ENCODE results near the gene KCNH6.

KCNH6 gene

DNA sequence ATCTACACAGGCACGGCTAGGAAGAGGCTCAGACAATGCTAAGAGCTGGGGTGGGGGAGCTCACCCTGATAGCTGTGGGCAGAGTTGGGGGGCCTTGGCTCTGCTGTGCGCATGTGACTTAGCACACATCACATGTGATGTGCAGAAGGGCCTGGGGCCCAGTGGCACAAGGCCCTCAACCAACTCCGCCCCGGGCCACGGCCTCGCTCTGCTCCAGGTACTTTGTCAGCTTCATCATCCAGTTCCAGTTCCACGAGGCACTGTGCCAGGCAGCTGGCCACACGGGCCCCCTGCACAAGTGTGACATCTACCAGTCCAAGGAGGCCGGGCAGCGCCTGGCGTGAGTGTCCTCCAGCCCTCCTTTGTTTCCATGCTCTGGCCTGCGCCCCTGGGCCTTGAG lies 27.0 kb upstream of the KCNH6 start:
- H3K4ac ChIP-seq (ENCODE audit: low read depth, low read length): no peak overlapping the region
- no peak for DNase-seq
- H3K18ac ChIP-seq (ENCODE audit: low read length): no peak overlapping the region
- H2AK5ac ChIP-seq (ENCODE audit: low read length): no peak overlapping the region
- H3K56ac ChIP-seq (ENCODE audit: low read length): no peak overlapping the region
- H4K5ac ChIP-seq (ENCODE audit: low read length): no peak overlapping the region
- H3K4me2 ChIP-seq (ENCODE audit: low read length): no peak overlapping the region
- H3K27ac ChIP-seq (ENCODE audit: low read depth, low read length): no peak overlapping the region
- H4K8ac ChIP-seq (ENCODE audit: low read depth, low read length): no peak overlapping the region
- no peak overlapping the region for H2BK5ac ChIP-seq (ENCODE audit: low read length)
- no peaks in the 10 kb centered on the region for H3K36me3 ChIP-seq (ENCODE audit: control insufficient read depth, insufficient read depth, low read length)
- H2BK15ac ChIP-seq (replicated peaks; ENCODE audit: low read depth): no peak overlapping the region
- H3K79me2 ChIP-seq (ENCODE audit: control insufficient read depth, insufficient read depth, low read length): no peaks in the 10 kb centered on the region
- H3K79me1 ChIP-seq (ENCODE audit: low read length): no peaks in the 10 kb centered on the region
- no peak overlapping the region for H2BK120ac ChIP-seq (ENCODE audit: low read depth, low read length)
- H3K4me3 ChIP-seq (ENCODE audit: low read length): no peak overlapping the region
- no peak overlapping the region for H3K9ac ChIP-seq (ENCODE audit: low read length)
- H3K27me3 ChIP-seq (ENCODE audit: insufficient read depth, low read length, poor library complexity): no peaks in the 10 kb centered on the region
- WGBS (ENCODE audit: extremely low coverage, insufficient coverage, low lambda C conversion rate): no CpG with 5 or more reads among the region's 12 CpGs
- no peak overlapping the region for H3K23ac ChIP-seq (ENCODE audit: low read length)
- peaks cover 3% of the 10 kb centered on the region for H3K4me1 ChIP-seq (ENCODE audit: control insufficient read depth, low read depth, low read length)

- Histone ChIP-seq H3K18ac (ENCODE audit: low read length) (no peak overlapping the region), H4K5ac (ENCODE audit: low read length) (no peak overlapping the region), H3K4me2 (ENCODE audit: low read length) (no peak overlapping the region), H3K9ac (ENCODE audit: low read length) (no peak overlapping the region), H3K56ac (ENCODE audit: low read length) (peak overlapping the region; percentile 6), H3K23ac (ENCODE audit: low read length) (no peak overlapping the region), H2BK15ac (replicated peaks; ENCODE audit: low read depth) (no peak overlapping the region), H3K4me1 (ENCODE audit: control insufficient read depth, low read depth, low read length) (peaks cover 3% of the 10 kb centered on the region), H3K36me3 (ENCODE audit: control insufficient read depth, insufficient read depth, low read length) (no peaks in the 10 kb centered on the region), H3K4ac (ENCODE audit: low read depth, low read length) (no peak overlapping the region), H2BK120ac (ENCODE audit: low read depth, low read length) (no peak overlapping the region), H4K8ac (ENCODE audit: low read depth, low read length) (no peak overlapping the region), H3K79me2 (ENCODE audit: control insufficient read depth, insufficient read depth, low read length) (no peaks in the 10 kb centered on the region), H3K27ac (ENCODE audit: low read depth, low read length) (no peak overlapping the region), H3K4me3 (ENCODE audit: low read length) (no peak overlapping the region), H2BK5ac (ENCODE audit: low read length) (no peak overlapping the region), H2AK5ac (ENCODE audit: low read length) (no peak overlapping the region), H3K27me3 (ENCODE audit: insufficient read depth, low read length, poor library complexity) (no peaks in the 10 kb centered on the region), H3K79me1 (ENCODE audit: low read length) (no peaks in the 10 kb centered on the region)
- WGBS (ENCODE audit: extremely low coverage, insufficient coverage, low lambda C conversion rate): no CpG with 5 or more reads among the region's 36 CpGs
- no peak for DNase-seq
Measured at GRCh38 chr17:63496663-63497400, 26.3 kb upstream of the KCNH6 start.

- no peak overlapping the region for H3K23ac ChIP-seq (ENCODE audit: low read length)
- no peaks in the 10 kb centered on the region for H3K27me3 ChIP-seq (ENCODE audit: insufficient read depth, low read length, poor library complexity)
- DNase-seq: peak; percentile 86
- no peak overlapping the region for H4K8ac ChIP-seq (ENCODE audit: low read depth, low read length)
- no peak overlapping the region for H3K18ac ChIP-seq (ENCODE audit: low read length)
- H4K5ac ChIP-seq (ENCODE audit: low read length): no peak overlapping the region
- H3K79me2 ChIP-seq (ENCODE audit: control insufficient read depth, insufficient read depth, low read length): no peaks in the 10 kb centered on the region
- H3K4ac ChIP-seq (ENCODE audit: low read depth, low read length): no peak overlapping the region
- no peak overlapping the region for H2BK5ac ChIP-seq (ENCODE audit: low read length)
- H3K4me3 ChIP-seq (ENCODE audit: low read length): no peak overlapping the region
- H3K4me2 ChIP-seq (ENCODE audit: low read length): no peak overlapping the region
- no peak overlapping the region for H3K27ac ChIP-seq (ENCODE audit: low read depth, low read length)
- no peak overlapping the region for H2BK15ac ChIP-seq (replicated peaks; ENCODE audit: low read depth)
- no peak overlapping the region for H2BK120ac ChIP-seq (ENCODE audit: low read depth, low read length)
- no peak overlapping the region for H2AK5ac ChIP-seq (ENCODE audit: low read length)
- H3K9ac ChIP-seq (ENCODE audit: low read length): peak overlapping the region; percentile 38
- peaks cover 3% of the 10 kb centered on the region for H3K4me1 ChIP-seq (ENCODE audit: control insufficient read depth, low read depth, low read length)
- no peaks in the 10 kb centered on the region for H3K79me1 ChIP-seq (ENCODE audit: low read length)
- H3K56ac ChIP-seq (ENCODE audit: low read length): peak overlapping the region; percentile 74
- no peaks in the 10 kb centered on the region for H3K36me3 ChIP-seq (ENCODE audit: control insufficient read depth, insufficient read depth, low read length)
- WGBS (ENCODE audit: extremely low coverage, insufficient coverage, low lambda C conversion rate): no CpG with 5 or more reads among the region's 16 CpGs
Measured at GRCh38 chr17:63497708-63498483, 25.3 kb upstream of the KCNH6 start.

DNA sequence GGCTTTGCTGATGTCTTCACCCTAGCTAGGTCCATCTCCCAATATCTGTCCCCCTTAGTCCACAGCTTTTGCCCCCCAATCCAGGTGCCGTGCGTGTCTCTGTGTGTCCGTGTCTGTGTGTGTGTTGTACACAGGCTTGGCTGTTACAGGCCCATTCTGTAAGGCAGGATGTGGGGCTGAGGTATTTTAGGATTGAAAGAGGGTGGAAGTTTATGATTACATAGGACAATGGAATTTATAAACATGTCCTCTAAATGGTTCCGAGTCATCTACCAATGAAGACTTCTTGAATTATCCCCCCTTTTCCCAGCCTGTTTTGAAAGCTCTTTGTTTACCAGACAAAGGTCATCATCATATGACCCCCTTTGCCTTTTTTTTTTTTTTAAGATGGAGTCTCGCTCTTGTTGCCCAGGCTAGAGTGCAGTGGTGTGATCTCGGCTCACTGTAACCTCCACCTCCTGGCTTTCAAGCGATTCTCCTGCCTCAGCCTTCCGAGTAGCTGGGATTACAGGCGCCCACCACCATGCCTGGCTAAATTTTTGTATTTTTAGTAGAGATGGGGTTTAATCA lies 24.4 kb upstream of the KCNH6 start:
- Histone ChIP-seq H3K27me3 (ENCODE audit: insufficient read depth, low read length, poor library complexity) (no peaks in the 10 kb centered on the region), H2AK5ac (ENCODE audit: low read length) (no peak overlapping the region), H3K79me2 (ENCODE audit: control insufficient read depth, insufficient read depth, low read length) (no peaks in the 10 kb centered on the region), H4K8ac (ENCODE audit: low read depth, low read length) (no peak overlapping the region), H3K79me1 (ENCODE audit: low read length) (no peaks in the 10 kb centered on the region), H3K4me2 (ENCODE audit: low read length) (no peak overlapping the region), H3K36me3 (ENCODE audit: control insufficient read depth, insufficient read depth, low read length) (no peaks in the 10 kb centered on the region), H3K4me1 (ENCODE audit: control insufficient read depth, low read depth, low read length) (peaks cover 3% of the 10 kb centered on the region), H3K18ac (ENCODE audit: low read length) (no peak overlapping the region), H3K27ac (ENCODE audit: low read depth, low read length) (no peak overlapping the region), H3K56ac (ENCODE audit: low read length) (no peak overlapping the region), H3K4ac (ENCODE audit: low read depth, low read length) (no peak overlapping the region), H2BK5ac (ENCODE audit: low read length) (no peak overlapping the region), H2BK15ac (replicated peaks; ENCODE audit: low read depth) (no peak overlapping the region), H3K4me3 (ENCODE audit: low read length) (no peak overlapping the region), H3K9ac (ENCODE audit: low read length) (no peak overlapping the region), H3K23ac (ENCODE audit: low read length) (no peak overlapping the region), H2BK120ac (ENCODE audit: low read depth, low read length) (no peak overlapping the region), H4K5ac (ENCODE audit: low read length) (no peak overlapping the region)
- no CpG with 5 or more reads among the region's 9 CpGs for WGBS (ENCODE audit: extremely low coverage, insufficient coverage, low lambda C conversion rate)
- DNase-seq: no peak

DNA sequence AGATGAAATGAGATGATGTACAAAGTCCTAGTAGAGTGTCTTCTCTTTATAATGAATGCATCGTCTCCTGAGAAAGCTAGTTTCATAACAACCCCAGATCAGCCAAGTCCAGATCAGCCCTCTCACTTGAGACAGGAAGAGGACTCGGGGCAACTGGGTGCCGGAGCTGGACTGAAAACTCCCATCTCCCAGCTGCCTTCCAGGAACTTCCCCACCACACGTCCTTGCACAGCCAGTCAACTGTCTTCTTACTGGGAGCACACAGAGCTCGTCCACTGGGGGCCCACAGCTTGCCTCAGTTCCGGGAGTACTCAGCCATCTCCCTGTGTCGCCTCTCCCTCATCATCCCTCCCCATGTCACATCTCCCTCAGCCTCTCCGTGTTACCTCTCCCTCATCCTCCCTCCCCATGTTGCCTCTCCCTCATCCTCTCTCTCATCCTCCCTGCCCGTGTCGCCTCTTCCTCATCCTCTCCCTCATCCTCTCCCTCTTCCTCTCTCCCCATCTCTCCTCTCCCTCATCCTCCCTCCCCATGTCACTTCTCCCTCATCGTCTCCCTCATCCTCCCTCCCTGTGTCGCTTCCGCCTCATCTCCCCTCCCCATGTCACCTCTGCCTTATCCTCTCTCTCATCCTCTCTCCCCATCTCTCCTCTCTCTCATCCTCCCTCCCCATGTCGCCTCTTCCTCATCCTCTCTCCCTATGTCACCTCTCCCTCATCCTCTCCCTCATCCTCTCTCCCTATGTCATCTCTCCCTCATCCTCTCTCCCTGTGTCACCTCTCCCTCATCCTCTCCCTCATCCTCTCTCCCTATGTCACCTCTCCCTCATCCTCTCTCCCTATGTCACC lies 22.4 kb upstream of the KCNH6 start:
- no peak overlapping the region for H3K4me2 ChIP-seq (ENCODE audit: low read length)
- H2BK15ac ChIP-seq (replicated peaks; ENCODE audit: low read depth): no peak overlapping the region
- H3K23ac ChIP-seq (ENCODE audit: low read length): no peak overlapping the region
- no peak overlapping the region for H3K27ac ChIP-seq (ENCODE audit: low read depth, low read length)
- H4K5ac ChIP-seq (ENCODE audit: low read length): no peak overlapping the region
- no peak overlapping the region for H3K4ac ChIP-seq (ENCODE audit: low read depth, low read length)
- peaks cover 3% of the 10 kb centered on the region for H3K4me1 ChIP-seq (ENCODE audit: control insufficient read depth, low read depth, low read length)
- no peak overlapping the region for H2AK5ac ChIP-seq (ENCODE audit: low read length)
- H3K4me3 ChIP-seq (ENCODE audit: low read length): no peak overlapping the region
- no peaks in the 10 kb centered on the region for H3K79me1 ChIP-seq (ENCODE audit: low read length)
- no peak overlapping the region for H3K56ac ChIP-seq (ENCODE audit: low read length)
- no peaks in the 10 kb centered on the region for H3K27me3 ChIP-seq (ENCODE audit: insufficient read depth, low read length, poor library complexity)
- no peaks in the 10 kb centered on the region for H3K79me2 ChIP-seq (ENCODE audit: control insufficient read depth, insufficient read depth, low read length)
- no CpG with 5 or more reads among the region's 14 CpGs for WGBS (ENCODE audit: extremely low coverage, insufficient coverage, low lambda C conversion rate)
- no peak for DNase-seq
- no peak overlapping the region for H3K18ac ChIP-seq (ENCODE audit: low read length)
- no peak overlapping the region for H2BK5ac ChIP-seq (ENCODE audit: low read length)
- H2BK120ac ChIP-seq (ENCODE audit: low read depth, low read length): no peak overlapping the region
- no peak overlapping the region for H3K9ac ChIP-seq (ENCODE audit: low read length)
- H4K8ac ChIP-seq (ENCODE audit: low read depth, low read length): no peak overlapping the region
- no peaks in the 10 kb centered on the region for H3K36me3 ChIP-seq (ENCODE audit: control insufficient read depth, insufficient read depth, low read length)
